Astrocyte (in vitro differentiated cells and primary cell): ENCODE measurements around the gene MIOX. TPM values are rescaled to one million over a fixed set of nuclear protein-coding genes. Genes with fewer than 3 reads are reported as not detected.

Experiments used
- DNase-seq: peaks from one replicate; pipeline ENCODE4 v3.0.0-alpha.2; 2010; ENCODE audit warnings: low read depth
- FAIRE-seq: peaks from 2 replicates; lab custom pipeline; 2011; peaks lifted over from hg19 to GRCh38; lab: Jason Lieb, UNC
- H2AFZ ChIP-seq: 2 replicates; pipeline ENCODE4 v1.6.0; 2012; ENCODE audit warnings: low read depth, low read length, inconsistent platforms
- H3K27ac ChIP-seq: 2 replicates; pipeline ENCODE4 v1.5.1; 2011; ENCODE audit warnings: low read depth, low read length, inconsistent platforms
- H3K27me3 ChIP-seq: 2 replicates; pipeline ENCODE4 v1.6.0; 2011; ENCODE audit warnings: low read length, inconsistent platforms; ENCODE audit not compliant: insufficient read depth
- H3K36me3 ChIP-seq: 2 replicates; pipeline ENCODE4 v1.5.1; 2011; ENCODE audit warnings: low read length, inconsistent platforms; ENCODE audit not compliant: insufficient read depth
- H3K4me1 ChIP-seq: 2 replicates; pipeline ENCODE4 v1.5.1; 2011; ENCODE audit warnings: low read length, inconsistent platforms; ENCODE audit not compliant: insufficient read depth
- H3K4me2 ChIP-seq: 2 replicates; pipeline ENCODE4 v1.6.0; 2012; ENCODE audit warnings: low read length, inconsistent platforms
- H3K4me3 ChIP-seq: 2 replicates; pipeline ENCODE4 v1.5.1; 2011; ENCODE audit warnings: low read depth, mild to moderate bottlenecking, low read length, inconsistent platforms; ENCODE audit not compliant: insufficient read depth
- H3K79me2 ChIP-seq: 2 replicates; pipeline ENCODE4 v1.6.0; 2012; ENCODE audit warnings: mild to moderate bottlenecking, low read length, inconsistent platforms; ENCODE audit not compliant: insufficient read depth
- H3K9ac ChIP-seq: 2 replicates; pipeline ENCODE4 v1.6.0; 2012; ENCODE audit warnings: mild to moderate bottlenecking, low read length, inconsistent platforms
- H3K9me3 ChIP-seq: 2 replicates; pipeline ENCODE4 v1.5.1; 2012; ENCODE audit warnings: low read depth, mild to moderate bottlenecking, low read length, inconsistent platforms; ENCODE audit not compliant: insufficient read depth
- H4K20me1 ChIP-seq: 2 replicates; pipeline ENCODE4 v1.6.0; 2012; ENCODE audit warnings: low read length, inconsistent platforms; ENCODE audit not compliant: insufficient read depth
- H3K27ac Mint-ChIP-seq: one replicate; pipeline ENCODE4 v1.8.0; 2021; ENCODE audit warnings: mild to moderate bottlenecking, mixed read lengths; ENCODE audit not compliant: unreplicated experiment
- H3K27me3 Mint-ChIP-seq: one replicate; pipeline ENCODE4 v1.8.0; 2021; ENCODE audit warnings: low read depth, mixed read lengths; ENCODE audit not compliant: unreplicated experiment
- H3K36me3 Mint-ChIP-seq: one replicate; pipeline ENCODE4 v1.8.0; 2021; ENCODE audit warnings: low read depth, mixed read lengths; ENCODE audit not compliant: unreplicated experiment
- H3K4me1 Mint-ChIP-seq: one replicate; pipeline ENCODE4 v1.8.0; 2021; ENCODE audit warnings: low read depth, mixed read lengths; ENCODE audit not compliant: unreplicated experiment
- H3K4me3 Mint-ChIP-seq: one replicate; pipeline ENCODE4 v1.8.0; 2021; ENCODE audit warnings: mild to moderate bottlenecking, moderate library complexity, mixed read lengths; ENCODE audit not compliant: unreplicated experiment
- H3K9me3 Mint-ChIP-seq: one replicate; pipeline ENCODE4 v1.8.0; 2021; ENCODE audit warnings: mild to moderate bottlenecking, mixed read lengths; ENCODE audit not compliant: unreplicated experiment
- EZH2 ChIP-seq: IDR thresholded peaks from 2 replicates; pipeline ENCODE4 v1.6.1; 2012; ENCODE audit warnings: mild to moderate bottlenecking, low read length, inconsistent platforms; ENCODE audit not compliant: insufficient read depth
- total RNA-seq: library from RNA; stranded (reverse); gene quantifications from 2 replicates; pipeline ENCODE4 v1.2.1, GENCODE V29; 2021
- TF ChIP-seq, protein P1 (sequence below): IDR thresholded peaks from 2 replicates; pipeline ENCODE4 v1.5.1; 2011; ENCODE audit warnings: low read depth, mild to moderate bottlenecking, inconsistent platforms, low read length, moderate library complexity; ENCODE audit not compliant: insufficient read depth

Gene MIOX
- total RNA-seq, 1 donor from 2014 or later: 0.91 TPM

DNA sequence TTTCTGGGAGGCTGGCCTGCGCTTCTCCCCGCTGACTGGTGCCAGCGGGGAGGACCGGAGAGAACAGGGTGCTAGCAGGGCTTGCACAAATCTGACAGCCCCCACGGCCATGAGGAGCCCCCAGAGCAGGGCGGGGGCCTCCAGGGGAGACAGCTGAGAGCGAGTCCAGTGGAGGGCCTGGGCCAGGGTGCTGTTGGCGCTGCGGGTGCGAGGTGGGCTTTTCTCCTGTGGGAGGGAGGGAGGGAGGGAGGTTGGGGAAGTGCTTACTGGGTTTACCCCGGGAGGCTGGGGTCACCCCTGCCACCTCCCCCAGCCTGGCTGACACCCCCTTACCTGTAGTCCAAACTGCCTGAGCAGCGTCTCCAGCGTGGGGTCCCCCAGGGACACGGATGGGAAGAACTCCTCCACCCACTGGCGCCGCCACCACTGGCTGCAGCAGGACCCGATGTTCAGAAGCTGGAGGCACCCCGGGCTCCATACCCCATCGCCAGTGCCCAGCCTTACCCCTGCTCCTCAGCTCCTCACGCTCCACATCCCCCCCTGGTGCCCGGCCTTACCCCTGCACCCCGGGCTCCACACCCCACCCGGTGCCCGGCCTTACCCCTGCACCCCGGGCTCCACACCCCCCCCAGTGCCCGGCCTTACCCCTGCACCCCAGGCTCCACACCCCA lies 17.0 kb downstream of the MIOX start:
- H3K79me2 ChIP-seq: peaks cover 30% of the 10 kb centered on the region
- Mint-ChIP-seq H3K27ac (no peak overlapping the region), H3K36me3 (no peaks in the 10 kb centered on the region), H3K9me3 (no peaks in the 10 kb centered on the region), H3K27me3 (no peaks in the 10 kb centered on the region), H3K4me1 (no peaks in the 10 kb centered on the region), H3K4me3 (no peak overlapping the region)
- no peak overlapping the region for H3K27ac ChIP-seq
- TF ChIP-seq, protein P1, sequence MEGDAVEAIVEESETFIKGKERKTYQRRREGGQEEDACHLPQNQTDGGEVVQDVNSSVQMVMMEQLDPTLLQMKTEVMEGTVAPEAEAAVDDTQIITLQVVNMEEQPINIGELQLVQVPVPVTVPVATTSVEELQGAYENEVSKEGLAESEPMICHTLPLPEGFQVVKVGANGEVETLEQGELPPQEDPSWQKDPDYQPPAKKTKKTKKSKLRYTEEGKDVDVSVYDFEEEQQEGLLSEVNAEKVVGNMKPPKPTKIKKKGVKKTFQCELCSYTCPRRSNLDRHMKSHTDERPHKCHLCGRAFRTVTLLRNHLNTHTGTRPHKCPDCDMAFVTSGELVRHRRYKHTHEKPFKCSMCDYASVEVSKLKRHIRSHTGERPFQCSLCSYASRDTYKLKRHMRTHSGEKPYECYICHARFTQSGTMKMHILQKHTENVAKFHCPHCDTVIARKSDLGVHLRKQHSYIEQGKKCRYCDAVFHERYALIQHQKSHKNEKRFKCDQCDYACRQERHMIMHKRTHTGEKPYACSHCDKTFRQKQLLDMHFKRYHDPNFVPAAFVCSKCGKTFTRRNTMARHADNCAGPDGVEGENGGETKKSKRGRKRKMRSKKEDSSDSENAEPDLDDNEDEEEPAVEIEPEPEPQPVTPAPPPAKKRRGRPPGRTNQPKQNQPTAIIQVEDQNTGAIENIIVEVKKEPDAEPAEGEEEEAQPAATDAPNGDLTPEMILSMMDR: no peak
- no peak for TF ChIP-seq EZH2
- H3K9me3 ChIP-seq: no peaks in the 10 kb centered on the region
- H3K9ac ChIP-seq: no peak overlapping the region
- H3K36me3 ChIP-seq: peaks cover 4% of the 10 kb centered on the region
- FAIRE-seq: no peak
- H3K4me1 ChIP-seq: peaks cover 6% of the 10 kb centered on the region
- no peaks in the 10 kb centered on the region for H3K27me3 ChIP-seq
- H3K4me3 ChIP-seq: no peak overlapping the region
- H4K20me1 ChIP-seq: peaks cover 26% of the 10 kb centered on the region
- H3K4me2 ChIP-seq: no peak overlapping the region
- DNase-seq: no peak
- no peak overlapping the region for H2AFZ ChIP-seq

DNA sequence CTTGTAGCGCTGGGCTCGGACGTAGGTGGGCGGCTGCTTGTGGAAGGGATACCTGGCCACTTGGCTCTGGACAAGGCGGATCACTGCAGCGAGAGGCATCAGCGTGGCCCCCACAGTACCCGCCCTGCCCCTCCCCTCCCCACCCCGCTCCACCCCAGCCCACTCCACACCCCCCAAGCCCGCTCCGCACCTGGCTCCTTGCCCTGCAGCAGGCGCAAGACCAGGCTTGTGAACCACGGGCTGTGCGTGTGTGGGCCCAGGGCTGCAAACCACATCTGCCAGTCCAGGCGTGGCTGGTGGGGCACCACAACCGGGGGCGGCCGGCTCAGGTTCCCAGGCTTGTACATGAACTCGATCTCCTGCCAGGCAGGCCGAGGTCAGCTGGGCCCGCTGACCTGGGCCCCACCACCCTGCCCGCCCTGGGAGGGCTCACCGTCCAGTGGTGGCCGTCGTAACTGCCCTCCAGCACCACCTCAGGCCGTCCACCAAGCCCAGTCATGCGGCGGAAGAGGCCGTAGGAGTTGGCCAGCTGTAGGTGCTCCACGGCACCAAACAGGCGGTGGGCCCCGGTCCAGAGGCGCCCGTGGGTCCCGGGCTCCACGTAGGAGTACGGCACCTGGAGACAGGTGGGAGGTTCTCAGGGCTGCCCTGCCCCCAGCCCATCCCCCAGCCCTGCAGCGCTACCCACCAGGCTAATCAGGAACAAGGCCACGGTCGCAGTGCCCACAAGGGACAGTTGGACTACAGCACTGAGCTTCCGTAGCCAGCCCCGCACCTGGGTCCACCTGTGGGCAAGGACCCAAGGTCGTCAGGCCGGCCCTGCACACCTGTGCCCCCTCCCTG lies 17.9 kb downstream of the MIOX start:
- Mint-ChIP-seq H3K4me1 (peaks cover 2% of the 10 kb centered on the region), H3K27me3 (no peaks in the 10 kb centered on the region), H3K4me3 (no peak overlapping the region), H3K36me3 (no peaks in the 10 kb centered on the region), H3K27ac (no peak overlapping the region), H3K9me3 (no peaks in the 10 kb centered on the region)
- Histone ChIP-seq H3K27ac (no peak overlapping the region), H3K27me3 (no peaks in the 10 kb centered on the region), H3K4me3 (no peak overlapping the region), H3K36me3 (peaks cover 4% of the 10 kb centered on the region), H3K79me2 (peaks cover 40% of the 10 kb centered on the region), H3K9me3 (no peaks in the 10 kb centered on the region), H3K4me2 (no peak overlapping the region), H4K20me1 (peaks cover 26% of the 10 kb centered on the region), H3K9ac (no peak overlapping the region), H2AFZ (no peak overlapping the region), H3K4me1 (peaks cover 14% of the 10 kb centered on the region)
- no peak for TF ChIP-seq EZH2
- TF ChIP-seq, protein P1: no peak
- FAIRE-seq (no peak), DNase-seq (no peak)
